ENCODE data around the gene CTTNBP2.
"Not testable (repeated sequence)": the region's sequence is repeated elsewhere in the genome, so short reads cannot be mapped to it uniquely, and the experiment has no call there.

The CTTNBP2 gene

DNA sequence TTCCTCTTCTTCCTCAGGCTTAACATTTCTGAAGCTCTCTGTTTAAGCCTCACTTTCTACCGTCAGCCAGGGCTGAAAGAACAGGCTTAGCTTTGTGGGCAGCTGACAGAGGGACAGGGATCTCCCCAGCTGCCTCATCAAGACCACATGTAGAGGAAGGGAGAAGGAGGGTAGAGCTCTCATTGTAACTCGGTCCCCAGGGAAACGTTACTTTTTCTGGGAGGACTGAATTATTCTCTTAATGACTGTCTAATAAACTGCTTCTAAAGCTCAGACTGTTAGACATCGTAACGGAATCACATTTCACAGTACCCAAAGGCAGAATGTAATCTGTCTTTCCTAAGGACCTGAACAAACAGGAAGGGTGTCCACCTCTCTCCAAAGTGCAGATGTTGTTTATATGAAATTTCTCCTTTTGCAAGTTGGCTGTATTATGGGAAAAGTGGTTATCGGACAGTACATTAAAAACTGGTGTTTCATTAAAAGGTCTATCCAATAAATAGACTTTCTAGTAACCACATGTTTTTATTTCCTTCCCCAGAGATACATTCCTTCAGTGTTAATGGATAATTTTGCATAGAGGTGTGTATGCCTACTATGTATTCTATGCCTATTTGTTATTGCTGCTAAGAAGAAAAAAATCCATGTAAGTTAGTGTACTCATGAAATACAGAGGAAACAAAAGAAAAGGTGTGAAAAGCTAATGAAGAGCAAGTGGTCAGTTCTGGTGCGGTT lies 144.2 kb downstream of the CTTNBP2 start:
- DNase-seq, result no peak

DNA sequence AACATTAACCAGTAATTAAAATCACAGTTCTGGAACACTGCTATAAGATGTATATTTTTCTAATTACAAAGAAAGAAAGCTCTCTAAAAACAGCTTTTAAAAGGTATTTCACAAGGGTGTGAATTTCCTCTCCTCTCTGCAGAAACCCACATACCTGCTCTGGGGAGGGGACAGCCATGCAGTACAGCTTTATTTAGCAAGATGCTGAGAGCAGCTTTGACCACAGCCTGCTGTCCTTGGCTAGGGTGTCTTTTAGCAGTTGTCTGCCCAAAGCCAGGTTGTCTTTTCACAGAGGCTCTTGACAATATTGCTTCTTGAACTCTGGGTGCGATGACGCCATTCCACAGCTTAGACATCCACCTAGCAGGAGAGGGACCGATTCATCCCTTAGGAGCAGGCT lies 148.3 kb downstream of the CTTNBP2 start:
- no peak for DNase-seq

DNA sequence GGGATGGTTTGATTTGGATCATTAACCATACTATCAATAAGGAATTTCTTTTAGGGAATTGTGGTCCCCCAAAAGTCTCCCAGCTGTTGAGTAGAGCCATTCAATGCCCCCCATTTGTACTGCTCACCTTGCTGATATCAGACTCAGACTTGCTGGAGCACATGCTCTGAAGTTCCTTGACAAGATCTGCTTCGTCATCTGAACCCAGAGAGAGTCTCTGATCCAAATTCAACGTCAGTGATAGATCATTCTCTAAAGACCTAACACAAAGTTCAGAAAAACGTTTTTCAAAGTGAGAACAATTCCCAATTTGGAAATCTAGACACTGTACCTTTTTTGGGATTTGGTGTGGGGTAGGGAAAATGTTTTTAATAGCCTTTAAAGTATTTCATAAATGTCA lies 153.9 kb downstream of the CTTNBP2 start:
- no peak for DNase-seq

DNA sequence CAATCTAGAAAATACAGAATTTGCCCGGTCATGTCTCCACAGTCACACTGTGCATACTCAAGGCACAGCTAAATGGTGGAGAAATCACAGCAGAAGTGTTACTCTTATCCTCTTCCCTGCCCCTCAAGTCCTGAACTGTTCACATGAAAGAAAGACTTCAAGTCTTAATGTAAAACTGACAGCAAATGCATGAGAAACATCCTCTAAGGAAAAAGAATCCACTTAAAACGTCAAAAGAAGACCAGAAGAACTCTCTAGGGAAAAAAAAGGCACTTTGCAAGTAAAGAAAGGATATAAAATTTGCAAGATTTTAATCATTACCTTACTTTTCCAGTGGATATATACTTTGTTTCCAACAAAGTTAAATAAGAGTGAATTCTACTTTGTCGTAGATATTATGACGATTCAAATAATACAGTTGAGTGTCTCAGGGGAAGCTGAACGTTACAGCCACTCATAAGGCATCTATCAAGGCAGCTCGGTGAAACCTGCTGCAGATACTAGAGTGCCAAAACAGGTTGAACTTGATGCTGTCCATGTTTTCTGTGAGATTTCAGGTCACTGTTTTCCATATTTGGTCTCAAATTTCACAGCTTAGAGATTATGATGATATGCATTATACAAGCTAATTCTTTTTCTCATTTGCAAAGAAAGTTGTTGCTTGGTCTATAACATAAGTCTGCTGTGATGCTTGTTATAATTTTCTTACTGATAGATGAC lies 155.0 kb downstream of the CTTNBP2 start:
- DNase-seq, result no peak

GRCh38 chr7:117717357-117717756 lies 155.9 kb downstream of the CTTNBP2 start:
- DNase-seq, result no peak

GRCh38 chr7:117716707-117717299 lies 156.4 kb downstream of the CTTNBP2 start:
- DNase-seq, result no peak

- peak; percentile 55 for DNase-seq
Measured at GRCh38 chr7:117715784-117716445, 157.3 kb downstream of the CTTNBP2 start.

GRCh38 chr7:117711556-117711955 lies 161.7 kb downstream of the CTTNBP2 start:
- DNase-seq, result no peak

GRCh38 chr7:117708173-117708572 lies 165.1 kb downstream of the CTTNBP2 start:
- not testable (repeated sequence) for DNase-seq

- no peak for DNase-seq
Measured at GRCh38 chr7:117707080-117707479, 166.2 kb downstream of the CTTNBP2 start.

DNA sequence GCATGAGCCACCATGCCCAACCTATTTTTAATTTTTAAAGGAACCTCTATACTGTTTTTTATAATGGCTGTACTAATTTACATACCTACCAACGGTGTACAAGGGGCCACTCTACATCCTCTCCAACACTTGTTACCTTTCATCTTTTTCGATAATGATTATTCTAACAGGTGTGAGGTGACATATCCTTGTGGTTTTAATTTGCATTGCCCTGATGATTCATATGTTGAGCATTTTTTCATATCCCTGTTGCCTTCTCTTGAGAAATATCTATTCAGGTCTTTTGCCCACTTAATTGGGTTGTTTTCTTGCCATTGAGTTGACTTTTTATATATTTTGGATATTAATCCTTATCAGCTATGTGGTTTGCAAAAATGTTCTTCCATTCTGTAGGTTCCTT lies 167.0 kb downstream of the CTTNBP2 start:
- DNase-seq, result no peak

GRCh38 chr7:117705630-117706029 lies 167.6 kb downstream of the CTTNBP2 start:
- DNase-seq, result no peak

- no peak for DNase-seq
Measured at GRCh38 chr7:117704063-117704462, 169.2 kb downstream of the CTTNBP2 start.

DNA sequence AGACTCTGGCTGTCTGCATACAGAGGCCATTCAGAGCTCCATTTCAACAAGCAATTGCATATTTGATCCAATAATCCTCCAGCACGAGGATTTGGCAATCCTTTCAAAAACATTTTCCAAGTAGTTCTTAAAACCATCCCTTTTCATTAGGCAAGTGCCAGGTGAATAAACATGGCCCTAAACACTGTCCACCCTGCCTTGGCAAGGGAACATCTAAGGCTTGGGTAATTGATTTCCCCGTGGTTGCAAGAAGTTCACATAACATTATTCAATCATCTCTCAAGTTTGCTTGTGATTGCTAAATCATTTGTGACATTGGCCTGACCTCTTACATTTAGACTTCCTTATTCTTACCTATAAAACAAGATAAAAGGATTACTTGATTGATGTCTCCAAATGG lies 175.2 kb downstream of the CTTNBP2 start:
- no peak for DNase-seq

GRCh38 chr7:117692338-117692737 lies 180.9 kb downstream of the CTTNBP2 start:
- DNase-seq, result no peak

GRCh38 chr7:117690147-117690546 lies 183.1 kb downstream of the CTTNBP2 start:
- no peak for DNase-seq

DNA sequence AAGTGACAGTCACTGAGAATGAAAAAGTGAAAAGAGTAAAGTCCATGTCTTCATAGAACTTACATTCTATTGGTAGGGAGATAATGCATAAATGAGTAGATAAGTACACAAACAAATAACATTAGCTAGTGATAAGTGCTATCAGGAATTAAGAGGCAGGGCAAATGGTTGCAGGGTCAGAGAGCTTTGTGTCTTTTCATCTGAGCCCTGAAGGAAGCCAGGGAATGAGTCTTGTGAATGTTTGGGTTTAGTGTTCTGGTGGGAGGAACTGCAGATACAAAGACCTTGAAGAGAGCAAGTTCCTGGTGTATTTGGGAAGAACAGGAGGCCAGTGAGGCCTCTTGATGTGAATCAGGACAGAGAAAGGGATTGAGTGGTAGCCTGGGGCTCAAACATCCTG lies 183.8 kb downstream of the CTTNBP2 start:
- DNase-seq, result no peak

GRCh38 chr7:117688126-117688525 lies 185.1 kb downstream of the CTTNBP2 start:
- no peak for DNase-seq

DNA sequence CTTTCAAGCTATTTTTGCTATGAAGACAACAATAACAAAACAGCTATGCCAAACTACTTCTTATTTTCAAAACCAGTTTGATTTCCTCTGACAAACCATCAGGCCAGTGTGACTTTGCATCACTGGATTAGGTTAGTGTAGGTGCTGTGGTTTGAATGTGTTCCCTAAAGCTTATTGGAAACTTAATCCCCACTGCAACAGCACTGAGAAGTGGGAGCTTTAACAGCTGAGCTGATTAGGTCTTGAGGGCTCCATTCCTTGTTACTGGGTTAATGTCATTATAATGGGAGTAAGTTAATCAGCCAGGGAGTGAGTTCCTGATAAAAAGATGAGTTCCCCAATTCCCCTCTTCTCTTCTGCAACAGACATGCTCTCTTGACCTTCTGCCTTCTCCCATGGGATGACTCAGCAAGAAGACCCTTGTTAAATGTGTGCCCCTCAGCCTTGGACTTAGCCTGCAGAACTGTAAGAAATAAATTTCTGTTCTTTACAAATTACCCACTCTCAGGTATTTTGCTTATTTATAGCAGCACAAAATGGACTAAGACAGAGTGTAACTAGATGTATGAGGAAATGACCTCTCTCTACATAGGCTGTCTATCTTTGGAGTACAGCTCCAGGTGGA lies 186.8 kb downstream of the CTTNBP2 start:
- DNase-seq, result no peak

GRCh38 chr7:117685795-117686194 lies 187.4 kb downstream of the CTTNBP2 start:
- DNase-seq, result no peak

DNA sequence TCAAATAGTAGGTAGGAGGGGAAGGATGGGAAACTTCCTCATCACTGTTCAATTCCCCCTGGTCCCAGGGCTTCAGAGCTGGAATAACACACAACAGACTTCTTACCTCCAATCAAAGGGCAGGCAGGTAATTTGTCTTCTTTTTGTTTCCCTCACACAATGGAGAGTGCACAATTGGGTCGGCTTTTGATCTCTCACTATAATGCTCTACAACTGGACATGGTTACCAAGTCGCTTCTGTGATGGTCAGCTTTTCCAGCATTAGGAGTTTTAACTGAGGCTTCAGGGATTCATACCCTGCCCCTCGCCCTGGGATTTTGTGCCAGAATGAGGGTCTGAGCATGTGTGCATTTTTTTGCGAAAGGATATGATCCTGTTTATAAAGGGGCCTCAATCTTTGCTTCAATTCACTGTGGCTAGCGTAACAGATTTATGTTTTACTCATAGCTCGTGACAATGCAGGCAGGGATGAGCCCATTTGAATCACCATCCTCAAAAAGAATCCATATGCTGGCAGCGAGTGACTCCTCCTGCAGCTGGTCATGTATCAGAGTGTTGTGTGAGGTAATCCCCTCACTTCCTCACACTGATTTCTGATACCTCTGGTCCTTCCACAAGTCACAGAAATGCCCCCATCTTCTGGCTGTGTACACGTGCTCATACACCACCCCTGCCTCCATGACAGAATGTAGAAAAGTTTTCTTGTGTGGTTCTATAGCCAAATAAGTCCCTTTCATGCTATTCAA lies 189.6 kb downstream of the CTTNBP2 start:
- no peak for DNase-seq

GRCh38 chr7:117682681-117683385 lies 190.4 kb downstream of the CTTNBP2 start:
- no peak for DNase-seq

All from NCI-H1694 treated with DMSO at 0.1 percent for 48 hours (cell line).